Measurements from ENCODE around the gene KCNJ14.

KCNJ14 gene

DNA sequence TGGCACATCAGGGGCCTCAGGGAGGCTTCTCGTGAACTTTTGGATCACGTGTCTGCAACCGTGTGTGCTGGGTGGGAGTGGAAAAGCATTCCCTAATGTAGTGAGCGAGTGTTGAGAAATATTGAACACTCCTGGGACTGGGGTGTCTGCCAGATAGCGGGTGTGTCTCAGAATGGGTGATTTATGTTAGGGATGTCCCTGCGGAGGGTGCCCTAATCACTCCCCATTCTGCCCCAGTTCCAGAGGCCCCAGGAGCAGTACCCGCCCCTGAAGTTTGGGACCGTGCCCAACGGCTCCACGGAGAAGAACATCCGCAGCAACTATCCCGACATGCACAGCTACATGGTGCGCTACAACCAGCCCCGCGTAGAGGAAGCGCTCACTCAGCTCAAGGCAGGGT lies 33.8 kb upstream of the KCNJ14 start:
- H3K9me3 ChIP-seq (ENCODE audit: insufficient read depth, low read length) = no peaks in the 10 kb centered on the region
- H2AFZ ChIP-seq (ENCODE audit: low read depth, low read length) = no peak overlapping the region
- H4K20me1 ChIP-seq (ENCODE audit: insufficient read depth, low read length) = no peaks in the 10 kb centered on the region
- no peaks in the 10 kb centered on the region for H3K27me3 ChIP-seq (ENCODE audit: low read depth, low read length)
- no peak overlapping the region for H3K9ac ChIP-seq (ENCODE audit: low read length)
- no peaks in the 10 kb centered on the region for H3K79me2 ChIP-seq (ENCODE audit: low read length)
- H3K4me3 ChIP-seq (ENCODE audit: low read length) = no peak overlapping the region
- TF ChIP-seq, protein P1, sequence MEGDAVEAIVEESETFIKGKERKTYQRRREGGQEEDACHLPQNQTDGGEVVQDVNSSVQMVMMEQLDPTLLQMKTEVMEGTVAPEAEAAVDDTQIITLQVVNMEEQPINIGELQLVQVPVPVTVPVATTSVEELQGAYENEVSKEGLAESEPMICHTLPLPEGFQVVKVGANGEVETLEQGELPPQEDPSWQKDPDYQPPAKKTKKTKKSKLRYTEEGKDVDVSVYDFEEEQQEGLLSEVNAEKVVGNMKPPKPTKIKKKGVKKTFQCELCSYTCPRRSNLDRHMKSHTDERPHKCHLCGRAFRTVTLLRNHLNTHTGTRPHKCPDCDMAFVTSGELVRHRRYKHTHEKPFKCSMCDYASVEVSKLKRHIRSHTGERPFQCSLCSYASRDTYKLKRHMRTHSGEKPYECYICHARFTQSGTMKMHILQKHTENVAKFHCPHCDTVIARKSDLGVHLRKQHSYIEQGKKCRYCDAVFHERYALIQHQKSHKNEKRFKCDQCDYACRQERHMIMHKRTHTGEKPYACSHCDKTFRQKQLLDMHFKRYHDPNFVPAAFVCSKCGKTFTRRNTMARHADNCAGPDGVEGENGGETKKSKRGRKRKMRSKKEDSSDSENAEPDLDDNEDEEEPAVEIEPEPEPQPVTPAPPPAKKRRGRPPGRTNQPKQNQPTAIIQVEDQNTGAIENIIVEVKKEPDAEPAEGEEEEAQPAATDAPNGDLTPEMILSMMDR (IDR thresholded peaks at IDR 0.05; ENCODE audit: low read depth, low read length) = no peak
- no peak for TF ChIP-seq EZH2phosphoT487 (IDR thresholded peaks at IDR 0.05; ENCODE audit: low read depth)
- H3K4me1 ChIP-seq (ENCODE audit: low read length) = peaks cover 15% of the 10 kb centered on the region
- no peak overlapping the region for H3K4me2 ChIP-seq (ENCODE audit: low read length)
- H3K36me3 ChIP-seq (replicated peaks; ENCODE audit: low read depth, low read length) = no peaks in the 10 kb centered on the region
- no peak overlapping the region for H3K27ac ChIP-seq (ENCODE audit: low read length)

DNA sequence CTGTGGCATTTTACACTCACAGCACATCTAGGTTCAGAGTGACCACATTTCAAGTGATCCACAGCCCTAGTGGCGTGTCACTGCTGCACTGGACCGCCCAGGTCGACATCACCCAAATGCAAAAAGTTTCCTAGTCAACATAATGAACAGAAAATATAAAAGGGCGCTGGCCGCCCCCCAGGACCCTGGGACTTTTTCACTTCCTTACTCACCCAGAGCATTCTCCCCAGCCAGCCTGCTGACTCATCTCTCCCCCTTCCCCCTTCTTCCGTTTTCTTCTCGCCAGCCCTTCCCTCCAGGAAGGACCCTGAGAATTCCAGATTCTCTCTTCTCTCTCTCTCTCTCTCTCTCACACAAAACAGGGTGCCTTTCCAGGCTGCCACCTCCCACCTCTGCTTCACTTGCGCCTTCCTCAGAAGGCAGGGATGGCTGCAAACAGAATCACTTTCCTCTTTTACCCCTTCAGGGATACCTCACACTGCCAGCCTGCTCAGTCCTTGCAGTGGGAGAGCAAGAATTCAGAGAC lies 30.6 kb upstream of the KCNJ14 start:
- no peak for TF ChIP-seq EZH2phosphoT487 (IDR thresholded peaks at IDR 0.05; ENCODE audit: low read depth)
- TF ChIP-seq, protein P1 (IDR thresholded peaks at IDR 0.05; ENCODE audit: low read depth, low read length) = no peak
- Histone ChIP-seq H2AFZ (ENCODE audit: low read depth, low read length) (peak overlapping the region; percentile 64), H3K4me3 (ENCODE audit: low read length) (peak overlapping the region; percentile 64)

DNA sequence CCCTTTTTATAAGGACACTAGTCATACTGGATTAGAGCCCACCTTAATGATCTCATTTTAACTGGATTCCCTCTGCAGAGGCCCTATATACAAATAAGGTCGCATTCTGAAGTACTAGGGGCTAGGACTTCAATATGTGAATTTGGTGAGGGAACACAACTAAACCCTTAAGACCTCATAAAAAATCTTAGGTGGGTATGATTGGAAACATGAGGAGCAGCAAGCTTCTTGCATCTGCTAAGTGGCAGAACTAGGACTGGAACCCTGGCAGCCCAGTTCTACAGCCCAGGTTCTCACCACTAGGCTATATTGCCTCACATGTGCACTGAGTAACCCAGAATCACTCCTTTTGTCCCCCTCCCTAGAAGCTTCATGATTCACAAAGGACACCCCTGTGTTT lies 26.7 kb upstream of the KCNJ14 start:
- H2AFZ ChIP-seq (ENCODE audit: low read depth, low read length) = no peak overlapping the region
- no peak overlapping the region for H3K9ac ChIP-seq (ENCODE audit: low read length)
- no peak overlapping the region for H3K27ac ChIP-seq (ENCODE audit: low read length)
- TF ChIP-seq, protein P1 (IDR thresholded peaks at IDR 0.05; ENCODE audit: low read depth, low read length) = no peak
- TF ChIP-seq EZH2phosphoT487 (IDR thresholded peaks at IDR 0.05; ENCODE audit: low read depth) = no peak
- H3K4me3 ChIP-seq (ENCODE audit: low read length) = no peak overlapping the region
- no peak overlapping the region for H3K4me2 ChIP-seq (ENCODE audit: low read length)
- H3K79me2 ChIP-seq (ENCODE audit: low read length) = no peaks in the 10 kb centered on the region
- H4K20me1 ChIP-seq (ENCODE audit: insufficient read depth, low read length) = no peaks in the 10 kb centered on the region
- no peaks in the 10 kb centered on the region for H3K36me3 ChIP-seq (replicated peaks; ENCODE audit: low read depth, low read length)
- H3K4me1 ChIP-seq (ENCODE audit: low read length) = peaks cover 11% of the 10 kb centered on the region
- H3K27me3 ChIP-seq (ENCODE audit: low read depth, low read length) = no peaks in the 10 kb centered on the region
- no peaks in the 10 kb centered on the region for H3K9me3 ChIP-seq (ENCODE audit: insufficient read depth, low read length)

More for the DNA sequence above, 30.6 kb upstream of the KCNJ14 start:
- H3K79me2 ChIP-seq (ENCODE audit: low read length) = no peaks in the 10 kb centered on the region
- H3K27ac ChIP-seq (ENCODE audit: low read length) = peak overlapping the region; percentile 28; the same call in 1 of the 2 replicates
- no peaks in the 10 kb centered on the region for H4K20me1 ChIP-seq (ENCODE audit: insufficient read depth, low read length)
- H3K9ac ChIP-seq (ENCODE audit: low read length) = peak overlapping the region; percentile 53
- H3K36me3 ChIP-seq (replicated peaks; ENCODE audit: low read depth, low read length) = no peaks in the 10 kb centered on the region
- H3K9me3 ChIP-seq (ENCODE audit: insufficient read depth, low read length) = no peaks in the 10 kb centered on the region
- no peaks in the 10 kb centered on the region for H3K27me3 ChIP-seq (ENCODE audit: low read depth, low read length)
- H3K4me2 ChIP-seq (ENCODE audit: low read length) = peak overlapping the region; percentile 85
- H3K4me1 ChIP-seq (ENCODE audit: low read length) = peaks cover 11% of the 10 kb centered on the region

DNA sequence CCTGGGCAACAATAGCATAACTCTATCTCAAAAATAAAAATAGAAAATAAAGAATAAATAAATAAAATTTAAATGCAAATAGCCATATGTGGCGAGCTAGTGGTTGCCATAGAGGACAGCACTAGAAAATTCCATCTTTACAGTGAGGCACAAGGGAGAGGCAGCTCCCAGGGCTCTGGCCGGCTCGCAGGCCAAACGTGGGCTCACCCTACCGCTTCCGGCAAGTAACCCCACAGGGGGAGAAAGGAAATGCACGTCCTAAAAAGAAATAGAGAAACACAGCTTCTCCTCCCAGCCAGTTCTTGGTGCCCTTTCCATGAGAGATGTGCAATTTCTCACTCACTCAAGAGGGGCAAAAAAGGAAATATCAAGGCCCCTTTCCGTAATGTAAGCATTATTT lies 22.0 kb upstream of the KCNJ14 start:
- H3K36me3 ChIP-seq (replicated peaks; ENCODE audit: low read depth, low read length) = no peaks in the 10 kb centered on the region
- H3K4me3 ChIP-seq (ENCODE audit: low read length) = no peak overlapping the region
- no peak overlapping the region for H2AFZ ChIP-seq (ENCODE audit: low read depth, low read length)
- H3K9me3 ChIP-seq (ENCODE audit: insufficient read depth, low read length) = no peaks in the 10 kb centered on the region
- no peak for TF ChIP-seq EZH2phosphoT487 (IDR thresholded peaks at IDR 0.05; ENCODE audit: low read depth)
- TF ChIP-seq, protein P1 (IDR thresholded peaks at IDR 0.05; ENCODE audit: low read depth, low read length) = no peak
- no peaks in the 10 kb centered on the region for H4K20me1 ChIP-seq (ENCODE audit: insufficient read depth, low read length)
- no peak overlapping the region for H3K27ac ChIP-seq (ENCODE audit: low read length)
- H3K4me1 ChIP-seq (ENCODE audit: low read length) = no peaks in the 10 kb centered on the region
- no peaks in the 10 kb centered on the region for H3K79me2 ChIP-seq (ENCODE audit: low read length)
- H3K9ac ChIP-seq (ENCODE audit: low read length) = no peak overlapping the region
- no peaks in the 10 kb centered on the region for H3K27me3 ChIP-seq (ENCODE audit: low read depth, low read length)
- H3K4me2 ChIP-seq (ENCODE audit: low read length) = no peak overlapping the region

All from OCI-LY3 (cell line).